Stimulated activated CD4-positive, alpha-beta T cell treated with anti-CD3 and anti-CD28 coated beads, Interleukin-4, amount 100 ng/mL, for 48 hours (primary cell): ENCODE results near the gene CBR4.
"Not testable (repeated sequence)": the region's sequence is repeated elsewhere in the genome, so short reads cannot be mapped to it uniquely, and the experiment has no call there.

Source experiments
- DNase-seq, 2 donors: peaks; one replicate each; pipeline ENCODE4 v3.0.0-alpha.2; 2020; ENCODE audit warnings: low read depth in 2 of 2

CBR4 gene

DNA sequence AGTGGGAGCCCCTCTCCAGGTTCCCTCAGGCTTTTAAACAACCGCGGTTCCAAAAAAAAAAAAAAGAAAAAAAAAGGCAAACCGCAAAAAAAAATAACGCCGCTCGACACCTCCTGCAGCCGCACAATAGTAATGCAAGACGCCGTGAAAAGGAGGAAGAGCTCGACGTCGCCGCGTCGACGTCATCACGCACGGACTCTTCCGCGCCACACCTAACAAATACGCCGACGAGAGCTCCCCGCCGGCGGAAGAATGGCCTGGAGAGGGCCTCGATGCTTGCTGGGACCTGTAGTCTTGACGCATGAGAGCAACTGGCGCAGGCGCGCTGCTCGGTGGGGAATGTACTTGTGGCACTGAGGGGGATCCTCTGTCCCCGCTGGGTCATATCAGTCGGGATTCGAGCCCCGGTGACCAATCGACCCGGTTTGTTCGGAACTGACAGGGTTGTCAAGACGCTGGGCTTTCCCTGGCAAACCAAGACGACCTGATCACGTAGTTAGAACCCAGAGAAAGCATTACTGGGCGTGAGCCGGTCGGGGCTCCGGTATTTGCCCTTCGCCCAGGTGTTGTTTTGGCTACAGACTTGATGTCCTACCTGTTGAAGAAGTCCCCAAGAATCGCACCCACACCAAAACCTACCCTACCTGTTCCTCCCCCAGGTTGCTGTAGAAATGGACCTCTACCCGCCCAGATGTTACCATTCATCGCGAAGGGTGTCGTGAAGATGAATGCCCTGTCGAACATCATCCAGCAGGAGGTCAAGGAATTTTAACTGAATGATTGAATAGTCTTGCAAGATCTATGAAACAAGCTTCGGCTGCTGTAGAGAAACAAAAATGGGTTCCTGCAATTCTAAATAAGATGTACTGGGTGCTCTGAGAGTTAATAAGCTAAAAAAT, at the start of gene CBR4:
Gene CBR4 (minus strand): TSS at position 131 of the 899 bp plus-strand sequence. CDS start 166 bp downstream, outside the sequence.
- peak; percentile 83 to 94 for DNase-seq

DNA sequence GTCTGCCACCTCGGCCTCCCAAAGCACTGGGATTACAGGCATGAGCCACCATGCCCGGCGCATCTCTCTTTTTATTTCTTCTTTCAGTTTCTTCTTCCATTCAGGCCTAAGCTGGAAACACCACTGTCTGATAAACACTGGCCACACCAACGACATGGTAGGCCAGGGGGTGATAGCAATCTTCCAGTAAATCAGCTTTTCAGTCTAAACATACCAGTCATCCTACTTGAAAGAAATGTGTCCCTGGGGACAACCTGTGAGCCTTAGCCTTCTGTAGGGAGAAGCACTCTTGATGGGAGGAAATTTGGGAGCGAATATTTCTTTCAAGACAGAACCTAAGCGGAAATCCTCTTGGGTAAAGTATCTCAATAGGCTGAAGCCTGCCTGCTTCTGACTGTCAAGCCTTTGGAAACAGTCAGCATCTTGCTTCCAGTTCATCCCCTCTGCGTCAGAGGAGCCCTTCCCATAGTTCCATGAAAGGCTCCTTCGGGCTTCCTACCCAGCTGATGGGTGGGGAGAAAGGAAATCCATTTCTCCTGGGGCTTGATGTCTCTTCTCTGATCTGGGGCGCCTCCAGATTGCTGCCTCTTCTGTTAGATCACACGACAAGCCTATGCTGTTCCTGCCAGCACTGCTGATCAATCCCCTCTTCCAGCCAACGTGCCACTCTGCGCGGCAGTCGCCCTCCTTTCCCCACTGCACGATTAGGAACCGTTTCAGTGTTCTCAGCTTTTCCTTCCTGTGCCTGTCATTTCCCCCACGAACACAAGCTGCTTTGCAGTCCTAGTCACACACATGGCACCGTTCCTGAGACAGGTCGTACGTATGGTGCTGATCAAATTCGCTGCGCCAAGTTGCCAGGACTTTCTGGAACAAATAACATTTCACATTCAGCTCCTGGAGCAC, 49.5 kb upstream of the CBR4 start:
- DNase-seq: no peak

DNA sequence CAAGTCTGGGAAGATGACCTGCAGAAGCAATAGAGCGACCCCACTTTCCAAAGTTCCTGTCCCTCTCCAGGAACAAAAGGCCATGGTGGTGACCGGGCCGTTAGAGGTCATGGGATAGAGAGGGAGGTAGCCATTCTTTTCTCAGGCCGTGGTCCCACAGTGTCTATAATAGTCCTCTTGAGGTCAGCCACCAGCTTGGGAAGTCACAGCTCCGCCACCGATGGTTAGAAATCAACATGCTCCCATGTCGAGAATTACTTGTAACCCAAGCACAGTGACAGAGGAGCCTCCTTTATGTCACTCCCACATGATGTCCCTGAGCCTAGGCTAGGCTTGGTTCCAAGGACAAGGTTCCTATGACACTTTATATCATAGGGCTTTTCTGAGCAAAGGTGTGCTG, 48.3 kb upstream of the CBR4 start:
- DNase-seq: no peak

DNA sequence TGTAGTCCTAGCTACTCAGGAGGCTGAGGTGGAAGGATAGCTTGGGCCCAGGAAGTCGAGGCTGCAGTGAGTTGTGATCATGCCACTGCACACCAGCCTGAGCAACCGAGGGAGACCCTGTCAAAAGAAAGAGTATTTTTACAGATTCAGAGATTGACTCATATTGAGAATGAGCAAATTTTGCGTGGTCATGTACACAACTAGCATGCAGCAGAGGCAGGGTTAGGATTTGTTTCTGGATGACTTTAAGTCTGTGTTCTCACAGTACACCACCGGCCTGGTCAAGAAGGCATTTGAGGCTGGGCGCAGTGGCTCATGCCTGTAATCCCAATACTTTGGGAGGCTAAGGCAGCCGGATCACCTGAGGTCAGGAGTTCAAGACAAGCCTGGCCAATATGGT, 44.8 kb upstream of the CBR4 start:
- no peak for DNase-seq

DNA sequence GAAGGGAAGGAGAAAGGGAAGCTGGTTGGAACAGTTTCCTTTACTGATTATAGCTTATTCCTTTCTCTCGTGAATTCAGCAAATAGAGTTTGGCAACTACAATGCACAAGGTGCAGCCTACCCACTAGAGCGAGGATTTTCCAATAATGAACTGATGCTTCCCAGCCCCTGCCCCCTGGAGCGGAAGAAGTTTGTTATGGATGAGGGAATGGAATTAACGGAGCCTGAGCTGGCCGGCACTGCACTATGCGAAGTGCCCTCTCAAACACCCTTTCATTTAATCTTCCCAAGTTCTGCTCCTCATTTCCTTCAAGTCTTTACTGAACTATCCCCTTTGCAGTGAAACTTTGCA, 42.5 kb upstream of the CBR4 start:
- DNase-seq: no peak

DNA sequence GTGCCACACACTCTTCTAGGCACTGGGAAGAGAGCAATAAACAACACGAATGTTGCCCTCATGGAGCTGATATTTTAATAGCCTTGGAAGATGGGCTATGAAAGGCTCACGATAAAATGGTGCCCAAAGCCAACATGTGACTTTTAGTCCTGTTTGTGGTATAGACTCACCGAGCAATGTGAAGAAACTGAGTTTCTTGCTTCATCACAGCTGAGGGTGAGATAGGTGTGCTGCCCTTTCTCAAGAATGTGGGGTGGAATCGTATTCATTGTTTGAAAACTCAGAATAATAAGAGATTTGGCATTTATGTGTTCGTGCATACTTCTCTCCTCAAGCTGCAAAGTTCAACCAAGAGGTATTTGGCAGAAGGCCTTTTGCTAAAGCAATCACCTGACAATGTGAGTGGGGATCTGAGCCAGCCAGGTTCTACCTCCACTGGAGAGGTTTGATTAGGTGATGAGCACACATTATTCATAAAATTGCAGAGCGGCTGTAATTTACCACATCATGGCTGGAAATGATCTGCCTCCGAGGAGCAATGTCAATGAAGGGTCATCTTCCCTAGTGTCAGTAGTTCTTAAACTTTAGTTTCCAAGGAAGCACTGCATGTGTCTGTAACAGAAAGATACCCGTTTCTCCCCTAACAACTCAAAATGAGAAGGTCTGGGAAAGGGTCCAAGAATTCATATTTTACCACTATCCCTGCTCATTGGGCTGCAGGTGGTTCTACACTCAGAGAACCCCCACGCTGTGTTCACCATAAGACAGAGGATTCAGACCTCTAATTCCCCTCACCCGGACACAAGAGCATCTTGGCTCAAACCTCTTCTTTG, 41.9 kb upstream of the CBR4 start:
- no peak for DNase-seq

DNA sequence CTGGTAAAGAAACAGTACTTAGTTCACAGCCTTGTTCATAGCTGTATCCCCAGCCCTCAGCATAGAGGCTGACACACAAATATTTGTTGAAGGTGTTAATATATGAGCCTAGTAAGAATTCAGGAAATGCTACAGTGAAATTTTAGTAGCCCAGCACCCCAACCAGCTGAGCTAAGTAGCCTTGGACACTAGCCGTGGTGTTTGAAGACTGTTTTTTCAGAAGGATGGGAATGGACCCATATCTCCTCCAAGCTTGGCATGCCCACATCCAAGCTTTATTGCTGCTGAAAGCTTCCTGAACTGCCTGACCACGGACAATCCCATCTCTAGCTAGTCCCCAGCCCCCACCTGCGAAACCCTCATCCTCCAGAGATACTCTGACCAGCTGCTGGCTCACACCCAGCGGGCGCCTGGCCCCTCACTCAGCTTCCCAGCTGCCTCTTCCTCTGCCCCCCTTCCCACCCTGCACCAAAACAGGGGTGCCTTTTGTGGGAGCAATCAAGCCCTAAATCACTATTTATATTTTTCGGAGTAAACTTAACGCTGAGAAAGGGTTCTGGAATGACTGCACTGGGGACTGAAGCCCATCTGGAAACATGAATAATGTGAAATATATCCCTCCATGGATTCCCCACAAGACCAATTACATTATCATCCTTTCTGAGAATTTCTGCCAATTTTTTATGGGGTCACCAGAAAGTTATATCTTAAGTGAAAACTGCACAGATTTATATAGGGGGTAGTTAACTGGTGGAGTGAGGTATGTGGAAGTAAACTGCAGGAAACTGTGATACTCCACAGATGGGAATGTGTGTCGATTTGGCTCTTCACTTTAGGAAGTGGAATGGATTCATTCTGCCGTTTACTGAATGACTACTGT, 41.1 kb upstream of the CBR4 start:
- no peak for DNase-seq

DNA sequence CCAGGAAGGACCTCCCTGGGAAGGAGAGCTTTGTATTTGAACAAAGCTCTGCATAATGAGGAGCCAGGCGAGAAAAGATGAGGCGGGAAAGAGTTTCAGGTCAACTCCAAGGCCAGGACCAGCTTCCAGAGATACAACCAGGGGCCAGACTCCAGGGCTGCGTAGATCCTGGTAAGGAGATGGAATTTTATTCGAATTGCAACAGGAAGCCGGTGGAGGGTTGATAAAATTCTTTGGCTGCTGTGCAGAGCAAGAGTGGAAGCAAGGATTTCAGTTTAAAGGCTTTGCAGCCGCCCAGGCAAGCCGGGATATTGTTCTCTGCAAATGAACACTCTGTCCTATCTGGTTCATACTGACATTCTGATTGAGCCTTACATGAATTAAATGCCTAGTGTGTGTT, 40.2 kb upstream of the CBR4 start:
- DNase-seq: no peak

DNA sequence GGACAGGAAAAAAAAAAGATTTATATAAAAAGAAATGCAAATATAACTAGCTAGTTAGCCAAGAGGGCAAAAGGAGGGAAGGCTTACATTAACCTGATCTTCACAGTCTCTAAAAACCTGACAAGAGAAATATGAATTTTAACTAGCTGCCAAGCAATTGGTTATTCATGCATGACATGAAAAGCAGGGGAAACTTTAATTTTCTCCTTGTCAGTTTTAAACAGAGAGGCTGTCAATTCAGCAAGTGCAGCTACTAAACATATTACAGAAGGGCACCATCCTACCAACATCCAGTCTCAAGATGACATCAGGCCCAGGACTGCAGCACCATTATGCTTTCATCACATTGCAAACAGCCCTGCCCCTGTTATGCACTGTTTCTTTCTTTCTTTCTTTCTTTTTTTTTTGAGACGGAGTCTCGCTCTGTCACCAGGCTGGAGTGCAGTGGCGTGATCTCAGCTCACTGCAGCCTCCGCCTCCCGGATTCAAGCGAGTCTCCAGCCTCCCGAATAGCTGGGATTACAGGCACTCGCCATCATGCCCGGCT, 38.9 kb upstream of the CBR4 start:
- DNase-seq: no peak

DNA sequence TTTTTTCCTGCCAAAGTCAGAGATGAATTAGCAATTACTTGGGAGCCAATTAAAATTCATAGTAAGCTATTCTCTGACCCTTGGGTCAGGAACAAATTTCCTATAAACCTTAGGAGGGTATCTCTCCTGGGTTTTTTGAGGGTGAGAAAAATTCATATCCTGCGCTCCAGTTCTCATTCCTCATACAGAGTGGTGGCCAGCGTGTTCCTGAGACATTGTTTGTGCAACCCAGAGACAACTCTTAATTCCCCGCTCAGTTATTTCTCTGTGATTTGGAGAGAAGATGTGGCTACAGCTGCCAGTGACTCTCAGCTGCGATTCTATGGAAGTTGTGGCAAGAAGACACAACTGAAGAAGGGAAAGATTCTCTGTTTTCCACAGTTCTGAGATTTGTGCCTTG, 37.9 kb upstream of the CBR4 start:
- no peak for DNase-seq

DNA sequence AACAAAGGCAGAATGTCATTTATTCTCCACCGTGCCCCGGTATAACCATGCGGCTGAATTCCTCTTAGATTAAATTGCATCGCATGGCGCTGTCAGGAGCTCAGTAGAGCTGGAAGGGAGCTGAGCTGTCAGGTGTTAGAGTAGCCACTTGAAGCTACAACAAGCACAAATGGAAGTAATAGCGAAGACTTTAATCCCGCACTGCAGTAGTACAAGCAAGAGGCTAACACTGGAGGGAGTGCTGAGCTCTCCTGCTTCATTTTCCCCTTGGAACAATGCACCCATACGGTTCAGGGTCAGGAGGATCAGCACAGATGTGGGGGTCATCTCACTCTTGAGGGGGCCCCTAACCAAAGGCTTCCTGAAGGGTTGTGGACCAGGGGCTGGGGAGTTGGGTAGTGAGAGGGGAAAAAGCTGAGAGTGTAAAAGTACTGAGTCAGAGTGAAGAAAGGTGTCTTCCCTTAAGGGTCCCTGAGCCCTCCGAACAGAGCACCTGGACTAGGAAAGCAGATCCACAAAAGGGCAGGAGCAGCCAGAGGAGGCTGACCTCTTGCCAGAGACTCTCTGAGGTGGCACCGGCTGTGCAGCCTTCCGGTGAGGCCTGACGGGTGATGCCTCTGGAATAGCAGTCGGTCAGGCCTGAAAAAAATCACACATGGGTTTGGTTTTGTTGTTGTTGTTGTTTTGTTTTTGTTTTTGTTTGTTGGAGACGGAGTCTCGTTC, 36.0 kb upstream of the CBR4 start:
- DNase-seq: no peak

DNA sequence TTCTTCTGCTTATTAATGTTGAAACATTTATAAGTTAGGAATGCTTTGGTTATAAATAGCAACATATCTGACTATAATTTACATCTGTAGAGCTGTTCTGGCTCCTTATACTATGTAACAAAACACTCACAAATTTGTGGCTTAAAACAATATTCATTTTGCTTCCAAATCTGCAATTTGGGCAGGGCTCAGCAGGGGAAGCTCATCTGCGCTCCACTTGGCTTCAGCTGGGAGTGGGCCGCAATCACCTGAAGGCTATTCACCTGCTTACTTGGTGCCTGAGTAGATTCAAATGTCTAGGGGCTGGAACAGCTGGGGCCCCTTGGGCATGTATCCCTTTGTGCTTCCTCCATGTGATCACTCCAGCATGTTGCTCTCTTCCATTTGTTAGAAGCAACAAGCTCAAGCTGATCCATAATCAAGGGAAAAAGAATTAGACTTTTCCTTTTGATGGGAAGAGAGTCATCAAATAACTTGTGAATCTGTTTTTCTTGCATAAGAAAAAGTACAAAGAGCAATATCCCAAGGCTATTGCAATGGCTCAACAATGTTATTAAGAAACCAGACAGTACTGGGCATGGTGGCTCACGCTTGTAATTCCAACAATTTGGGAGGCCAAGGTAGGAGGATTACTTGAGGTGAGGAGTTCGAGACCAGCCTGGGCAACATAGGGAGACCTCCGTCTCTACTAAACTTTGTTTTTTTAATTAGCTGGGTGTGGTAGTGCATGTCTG, 34.8 kb upstream of the CBR4 start:
- DNase-seq: no peak

DNA sequence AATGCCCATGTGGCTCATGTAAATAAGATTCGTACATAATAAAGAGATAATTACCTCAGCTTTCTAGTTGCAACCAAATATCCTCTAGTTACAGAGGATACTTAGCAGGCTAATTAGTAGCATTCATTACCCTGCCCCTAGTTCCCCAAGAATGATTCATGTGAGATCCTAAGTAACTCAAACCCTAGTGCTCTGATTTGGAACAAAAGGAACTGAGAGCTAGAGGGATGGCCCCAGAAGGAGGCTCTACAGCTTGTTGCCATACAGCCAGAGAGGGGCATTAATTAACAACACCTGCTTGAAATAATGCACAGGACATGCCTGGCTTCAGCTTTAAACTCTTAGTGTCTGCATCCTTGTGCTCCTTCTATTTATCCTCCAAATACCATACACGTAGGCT, 32.6 kb upstream of the CBR4 start:
- DNase-seq: no peak

DNA sequence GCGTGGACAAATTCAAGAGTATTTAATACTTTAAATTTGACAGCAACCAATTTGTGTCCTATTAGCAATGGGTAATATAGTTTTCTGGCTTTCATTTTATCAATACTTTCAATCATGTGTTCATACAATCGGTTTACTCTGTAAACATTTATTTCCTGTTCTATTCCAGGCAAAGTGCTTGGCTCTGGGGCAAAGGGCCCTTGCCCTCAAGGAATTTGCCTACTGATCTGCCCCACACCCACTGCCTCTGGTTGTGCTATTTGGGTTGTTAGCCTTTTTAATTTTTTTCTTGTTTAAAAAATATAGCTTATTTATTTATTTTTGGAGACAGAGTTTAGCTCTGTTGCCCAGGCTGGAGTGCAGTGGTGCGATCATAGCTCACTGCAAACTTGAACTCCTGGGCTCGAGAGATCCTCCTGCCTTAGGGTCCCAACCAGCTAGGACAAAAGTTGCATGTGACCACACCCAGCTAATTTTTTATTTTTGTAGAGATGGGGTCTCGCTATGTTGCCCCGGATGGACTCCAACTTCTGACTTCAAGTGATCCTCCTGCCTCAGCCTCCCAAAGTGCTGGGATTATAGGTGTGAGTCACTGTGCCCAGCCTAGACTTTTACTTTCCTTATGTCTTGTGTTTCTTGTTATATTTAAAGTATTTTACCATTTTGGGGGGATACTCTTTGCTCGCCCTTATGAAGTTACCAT, 30.7 kb upstream of the CBR4 start:
- no peak for DNase-seq

DNA sequence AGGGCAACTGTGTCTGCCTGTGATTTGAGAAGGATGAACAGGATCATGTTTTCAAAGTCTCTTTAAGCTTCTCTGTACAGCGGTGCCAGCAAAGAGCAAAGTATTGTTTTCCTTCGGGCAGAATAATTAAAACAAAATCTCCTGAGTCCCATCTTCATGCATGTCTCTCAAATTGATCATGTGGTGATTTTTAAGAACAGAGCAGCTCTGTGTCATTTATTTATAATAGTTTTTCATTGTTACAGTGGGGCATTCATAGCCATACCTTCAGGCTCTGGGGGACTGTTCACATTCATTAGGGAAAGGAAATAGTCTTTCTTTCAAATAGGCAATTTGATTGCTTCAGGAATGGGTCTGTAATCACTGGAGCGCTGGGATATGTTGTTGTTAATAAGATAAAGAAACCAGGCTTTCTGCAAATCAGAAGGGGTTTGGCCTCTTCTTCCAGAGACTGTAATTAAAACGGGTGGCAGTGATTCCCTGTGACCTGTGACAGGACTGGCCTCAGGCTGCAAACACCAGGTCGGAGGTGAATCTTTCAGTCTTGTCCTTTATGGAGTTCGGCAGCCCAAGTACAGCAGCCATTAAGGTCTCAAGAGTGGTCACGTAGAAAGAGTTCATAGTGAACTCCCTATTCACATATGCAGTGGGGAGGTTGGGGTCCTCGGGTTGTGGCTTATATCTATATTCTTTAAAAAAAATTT, 29.3 kb upstream of the CBR4 start:
- DNase-seq: no peak

DNA sequence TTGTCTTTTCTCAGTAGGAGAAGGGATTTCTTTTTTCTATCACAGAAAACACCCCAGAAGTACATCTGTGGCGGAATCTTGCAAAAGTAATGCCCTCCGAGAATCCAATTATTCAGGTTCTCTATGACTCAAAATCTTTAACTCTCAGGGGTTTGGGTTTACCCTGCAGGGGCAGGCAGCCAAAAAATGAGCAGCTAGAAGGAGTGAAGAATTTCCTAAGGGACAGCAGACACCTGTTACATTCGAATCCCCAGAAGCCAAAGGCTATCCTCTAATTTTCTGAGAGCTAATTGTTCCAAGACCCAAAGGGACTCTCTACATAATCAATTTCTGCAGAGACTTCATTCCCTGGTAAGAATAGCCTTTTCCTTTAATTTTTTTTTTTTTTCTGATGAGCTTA, 27.5 kb upstream of the CBR4 start:
- no peak for DNase-seq

DNA sequence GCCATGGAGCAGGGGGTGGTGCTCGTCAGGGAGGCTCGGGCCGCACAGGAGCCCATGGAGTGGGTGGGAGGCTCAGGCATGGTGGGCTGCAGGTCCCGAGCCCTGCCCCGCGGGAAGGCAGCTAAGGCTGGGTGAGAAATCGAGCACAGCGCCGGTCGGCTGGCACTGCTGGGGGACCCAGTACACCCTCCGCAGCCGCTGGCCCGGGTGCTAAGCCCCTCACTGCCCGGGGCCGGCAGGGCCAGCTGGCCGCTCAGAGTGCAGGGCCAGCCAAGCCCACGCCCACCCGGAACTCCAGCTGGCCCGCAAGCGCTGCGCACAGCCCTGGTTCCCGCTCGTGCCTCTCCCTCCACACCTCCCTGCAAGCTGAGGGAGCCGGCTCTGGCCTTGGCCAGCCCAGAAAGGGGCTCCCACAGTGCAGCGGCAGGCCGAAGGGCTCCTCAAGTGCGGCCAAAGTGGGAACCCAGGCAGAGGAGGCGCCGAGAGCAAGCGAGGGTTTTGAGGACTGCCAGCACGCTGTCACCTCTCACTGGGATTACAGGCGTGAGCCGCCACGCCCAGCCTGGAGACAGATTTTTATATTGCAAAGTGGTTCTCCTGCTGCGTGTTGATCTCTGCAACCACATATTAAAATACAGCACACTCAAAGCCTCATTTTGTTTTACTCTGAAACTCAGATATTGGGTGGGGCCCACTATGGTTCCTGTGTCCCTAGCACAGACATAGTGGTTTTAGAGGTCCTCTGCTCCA, 26.0 kb upstream of the CBR4 start:
- DNase-seq: not testable (repeated sequence)
